Prostate gland (tissue), 2 donors: ENCODE measurements around the gene PTPN14.

Source experiments
- POLR2A ChIP-seq: fragments of 450-650 bp; IDR thresholded peaks from one replicate; pipeline ENCODE4 v1.6.1; 2016; ENCODE audit warnings: antibody characterized with exemption, mild to moderate bottlenecking
- TF ChIP-seq, protein P1 (sequence below), 4 experiments: fragments of 200-600 bp in 2 of 4; fragments of 450-650 bp in 2 of 4; sonication (generic) in 2 of 4; IDR thresholded peaks; 1 replicate in 3 of 4; 2 replicates in 1 of 4; pipeline ENCODE4 v1.5.1; 2016 to 2019; ENCODE audit warnings: antibody characterized with exemption in 4 of 4, mild to moderate bottlenecking in 2 of 4, moderate library complexity in 2 of 4

DNA sequence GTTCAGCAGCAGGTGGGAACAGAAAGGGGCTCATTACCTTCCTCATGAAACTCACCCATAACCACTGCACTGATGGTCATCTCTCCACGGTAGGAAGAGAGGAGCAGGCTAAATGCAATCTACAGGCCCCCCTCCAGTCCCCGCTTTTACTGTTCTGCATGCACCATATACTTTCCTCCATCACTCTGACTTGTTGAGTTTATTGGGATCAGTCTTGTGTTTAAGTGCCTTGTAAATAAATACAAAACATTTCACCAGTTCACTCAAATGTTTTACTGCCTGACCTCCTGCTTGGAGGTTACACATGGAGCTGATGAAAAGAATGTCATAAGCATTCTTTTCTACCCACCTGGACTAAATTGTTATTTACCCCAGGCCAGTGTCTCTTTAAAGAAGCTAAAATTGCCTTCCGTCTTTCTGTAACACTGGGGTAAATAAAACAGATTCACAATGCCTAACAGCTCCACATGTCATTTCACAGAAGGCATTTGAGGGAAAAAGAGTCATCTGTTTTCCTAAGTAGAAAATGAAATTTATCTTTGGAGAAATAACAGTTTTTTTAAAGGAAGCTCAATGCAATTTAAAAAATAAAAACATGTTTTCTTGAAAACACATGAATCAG is 30.7 kb downstream of the PTPN14 start:
- TF ChIP-seq, protein P1, sequence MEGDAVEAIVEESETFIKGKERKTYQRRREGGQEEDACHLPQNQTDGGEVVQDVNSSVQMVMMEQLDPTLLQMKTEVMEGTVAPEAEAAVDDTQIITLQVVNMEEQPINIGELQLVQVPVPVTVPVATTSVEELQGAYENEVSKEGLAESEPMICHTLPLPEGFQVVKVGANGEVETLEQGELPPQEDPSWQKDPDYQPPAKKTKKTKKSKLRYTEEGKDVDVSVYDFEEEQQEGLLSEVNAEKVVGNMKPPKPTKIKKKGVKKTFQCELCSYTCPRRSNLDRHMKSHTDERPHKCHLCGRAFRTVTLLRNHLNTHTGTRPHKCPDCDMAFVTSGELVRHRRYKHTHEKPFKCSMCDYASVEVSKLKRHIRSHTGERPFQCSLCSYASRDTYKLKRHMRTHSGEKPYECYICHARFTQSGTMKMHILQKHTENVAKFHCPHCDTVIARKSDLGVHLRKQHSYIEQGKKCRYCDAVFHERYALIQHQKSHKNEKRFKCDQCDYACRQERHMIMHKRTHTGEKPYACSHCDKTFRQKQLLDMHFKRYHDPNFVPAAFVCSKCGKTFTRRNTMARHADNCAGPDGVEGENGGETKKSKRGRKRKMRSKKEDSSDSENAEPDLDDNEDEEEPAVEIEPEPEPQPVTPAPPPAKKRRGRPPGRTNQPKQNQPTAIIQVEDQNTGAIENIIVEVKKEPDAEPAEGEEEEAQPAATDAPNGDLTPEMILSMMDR (IDR thresholded peaks at IDR 0.05), result no peak
- TF ChIP-seq POLR2A, result no peak
